ENCODE data around the gene TIPIN. TPM values are rescaled to one million over a fixed set of nuclear protein-coding genes. Genes with fewer than 3 reads are reported as not detected.
A peak's percentile ranks its signal among the peaks of the same experiment; 100 is the strongest.
"Not testable (repeated sequence)": the region's sequence is repeated elsewhere in the genome, so short reads cannot be mapped to it uniquely, and the experiment has no call there.

Gene TIPIN
- total and polyA plus RNA-seq, 4 experiments from 2014 or later: 5.0 to 9.0 (median 6.4) TPM

DNA sequence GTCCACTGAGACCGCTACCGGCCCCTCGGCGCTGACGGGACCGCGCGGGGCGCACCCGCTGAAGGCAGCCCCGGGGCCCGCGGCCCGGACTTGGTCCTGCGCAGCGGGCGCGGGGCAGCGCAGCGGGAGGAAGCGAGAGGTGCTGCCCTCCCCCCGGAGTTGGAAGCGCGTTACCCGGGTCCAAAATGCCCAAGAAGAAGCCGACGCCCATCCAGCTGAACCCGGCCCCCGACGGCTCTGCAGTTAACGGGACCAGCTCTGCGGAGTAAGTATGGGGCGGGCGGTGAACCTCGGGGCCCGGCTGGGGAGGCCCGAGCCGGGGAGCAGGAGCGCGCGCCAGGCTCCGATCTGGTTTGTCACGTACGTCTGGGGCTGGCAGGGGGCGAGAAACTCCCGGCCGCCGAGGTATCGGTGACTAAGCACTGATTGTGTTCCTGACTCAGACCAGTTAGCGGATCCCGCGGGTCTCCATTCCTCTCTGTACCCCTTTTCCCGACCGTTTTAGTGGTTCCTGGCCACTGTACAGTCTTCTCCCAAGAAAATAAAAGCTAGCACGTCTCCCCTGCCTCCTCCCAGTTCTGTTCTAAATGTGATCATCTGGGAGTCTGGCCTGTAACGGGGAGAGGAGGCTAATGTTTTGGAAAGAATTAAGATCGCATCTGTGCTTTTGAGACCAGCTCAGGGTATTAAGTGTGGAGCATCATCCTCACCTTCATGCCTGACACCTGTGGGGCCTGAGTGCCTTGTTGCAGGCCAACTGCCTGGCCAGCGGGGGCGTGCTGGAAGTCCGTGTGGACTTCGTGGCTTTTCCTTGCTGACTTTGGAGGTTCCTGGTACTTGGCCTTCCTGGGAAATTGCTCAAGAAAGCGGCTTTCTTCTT, 30.9 kb upstream of the TIPIN start:
- CTCF ChIA-PET (ENCODE audit: partially characterized antibody): interaction anchor here (0.5 to 6.6 kb wide), 15 partner anchors 8 to 120 kb away, joined by 3 to 119 read pairs (median 4); partner anchors contain the start of genes RPL4, SNAPC5, TIPIN and ZWILCH
- H3K27ac ChIP-seq (ENCODE audit: low read depth, low read length): peak overlapping the region; percentile 83
- H3K4me1 ChIP-seq (ENCODE audit: insufficient read depth, low read length): peaks cover 48% of the 10 kb centered on the region
- Mint-ChIP-seq H3K36me3 (peaks cover 7 to 10% of the 10 kb centered on the region in 2 donors), H3K27ac (peak overlapping the region; percentile 78 to 95 (median 92)), H3K4me3 (peak overlapping the region; percentile 90 to 98 (median 95)), H3K4me1 (peaks cover 44 to 67% (median 57%) of the 10 kb centered on the region in 4 donors), H3K27me3 (no peaks in the 10 kb centered on the region), H3K9me3 (no peaks in the 10 kb centered on the region)
- intact Hi-C loops (cut with micrococcal nuclease): loop anchor here (5.0 kb wide), 2 partner anchors 40 to 95 kb away; partner anchors contain the start of gene DIS3L
- peak overlapping the region; percentile 71 to 96 for H3K4me3 ChIP-seq (ENCODE audit: low read length in 2 of 2)
- H3K27me3 ChIP-seq (ENCODE audit: insufficient read depth, low read length): no peaks in the 10 kb centered on the region
- DNase-seq: peak in 3 of 5 donors; percentile 49 to 83 (median 54)
- POLR2A ChIA-PET (ENCODE audit: partially characterized antibody): interaction anchor here (0.9 to 9.0 kb wide), 18 partner anchors 9 to 117 kb away, joined by 3 to 119 read pairs (median 9); partner anchors contain the start of genes DIS3L, RPL4, SNAPC5 and TIPIN
- no peaks in the 10 kb centered on the region for H3K36me3 ChIP-seq (ENCODE audit: insufficient read depth, low read length)
- no peaks in the 10 kb centered on the region for H3K9me3 ChIP-seq (ENCODE audit: control insufficient read depth in 1 of 2, low read length in 2 of 2)

DNA sequence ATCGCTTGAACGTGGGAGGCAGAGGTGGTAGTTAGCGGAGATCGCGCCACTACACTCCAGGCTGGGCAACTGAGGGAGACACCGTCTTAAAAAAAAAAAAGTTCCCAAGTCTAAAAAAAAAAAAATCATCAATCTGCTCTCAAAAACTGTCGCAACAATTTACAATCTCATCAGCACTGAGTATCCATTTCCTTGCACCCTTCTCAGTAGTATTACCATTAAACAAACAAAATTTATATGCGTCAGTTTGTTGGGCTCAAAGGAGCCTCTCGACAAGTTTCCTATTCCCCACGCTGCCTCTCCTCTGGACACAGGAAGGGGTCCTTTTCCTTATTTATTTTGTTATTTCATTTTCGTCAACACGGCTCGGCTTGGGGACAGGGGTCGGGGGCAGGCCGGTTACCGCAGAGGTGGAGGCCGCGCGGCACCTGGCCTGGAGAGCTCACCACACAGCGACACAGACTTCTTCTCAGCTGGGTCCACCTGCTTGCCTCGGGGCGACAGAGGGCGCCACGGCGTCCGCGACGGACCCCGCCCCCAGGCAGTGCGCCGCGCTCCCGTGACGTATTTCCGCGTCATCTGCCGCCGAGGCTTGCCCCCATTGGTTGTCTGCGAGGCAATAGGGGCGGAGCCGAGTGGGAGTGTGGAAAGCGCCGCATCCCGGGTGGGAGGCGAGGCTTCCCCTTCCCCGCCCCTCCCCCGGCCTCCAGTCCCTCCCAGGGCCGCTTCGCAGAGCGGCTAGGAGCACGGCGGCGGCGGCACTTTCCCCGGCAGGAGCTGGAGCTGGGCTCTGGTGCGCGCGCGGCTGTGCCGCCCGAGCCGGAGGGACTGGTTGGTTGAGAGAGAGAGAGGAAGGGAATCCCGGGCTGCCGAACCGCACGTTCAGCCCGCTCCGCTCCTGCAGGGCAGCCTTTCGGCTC, 30.0 kb upstream of the TIPIN start, which contains the start of gene MAP2K1:
Gene MAP2K1, plus strand, starts transcription at position 709 of the 920 bp plus-strand sequence. CDS start 436 bp downstream, outside the sequence.
- intact Hi-C loops (cut with micrococcal nuclease): loop anchor here (1.0 to 5.0 kb wide), 5 partner anchors 30 to 119 kb away; partner anchors contain the start of genes DIS3L, SNAPC5, TIPIN and ZWILCH
- peaks cover 3 to 10% of the 10 kb centered on the region in 2 donors for H3K36me3 Mint-ChIP-seq
- Histone ChIP-seq H3K9me3 (ENCODE audit: control insufficient read depth in 1 of 2, low read length in 2 of 2) (no peaks in the 10 kb centered on the region), H3K36me3 (ENCODE audit: insufficient read depth, low read length) (no peaks in the 10 kb centered on the region), H3K4me1 (ENCODE audit: insufficient read depth, low read length) (peaks cover 38% of the 10 kb centered on the region), H3K27ac (ENCODE audit: low read depth, low read length) (peak within 1 kb of the TSS; percentile 83), H3K4me3 (ENCODE audit: low read length in 2 of 2) (peak within 1 kb of the TSS; percentile 71 to 96), H3K27me3 (ENCODE audit: insufficient read depth, low read length) (no peaks in the 10 kb centered on the region)
- DNase-seq: peak; percentile 97 to 98 (median 98)
- H3K27me3 Mint-ChIP-seq: no peaks in the 10 kb centered on the region
- CTCF ChIA-PET (ENCODE audit: partially characterized antibody): interaction anchor here (0.5 to 6.6 kb wide), 22 partner anchors 9 to 121 kb away, joined by 3 to 119 read pairs (median 4); partner anchors contain the start of genes RPL4, SNAPC5, TIPIN and ZWILCH
- H3K4me1 Mint-ChIP-seq: peaks cover 38 to 58% (median 48%) of the 10 kb centered on the region in 4 donors
- H3K27ac Mint-ChIP-seq: peak within 1 kb of the TSS; percentile 78 to 100 (median 99)
- POLR2A ChIA-PET (ENCODE audit: partially characterized antibody): interaction anchor here (0.9 to 9.0 kb wide), 18 partner anchors 10 to 120 kb away, joined by 3 to 119 read pairs (median 9); partner anchors contain the start of genes DIS3L, RPL4, SNAPC5 and TIPIN
- H3K9me3 Mint-ChIP-seq: no peaks in the 10 kb centered on the region
- peak within 1 kb of the TSS; percentile 95 to 100 (median 98) for H3K4me3 Mint-ChIP-seq

DNA sequence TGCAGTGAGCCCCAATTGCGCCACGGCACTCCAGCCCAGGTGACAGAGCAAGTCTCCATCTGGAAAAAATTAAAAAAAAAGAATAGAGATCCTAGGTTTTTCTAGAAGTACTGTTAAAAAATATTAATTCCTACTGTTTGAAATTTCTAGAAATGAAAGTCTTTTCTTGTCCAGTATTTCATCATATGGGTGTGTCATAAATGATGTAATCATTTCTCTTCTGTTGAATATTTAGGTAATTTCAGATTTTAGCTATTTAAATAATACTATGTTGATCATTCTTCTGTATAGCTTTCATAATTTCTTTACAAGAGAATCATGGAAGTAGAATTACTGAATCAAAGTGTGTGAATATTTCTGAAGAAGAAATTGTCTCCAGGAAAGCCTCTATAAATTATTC, 24.9 kb upstream of the TIPIN start:
- H3K4me3 ChIP-seq (ENCODE audit: low read length in 2 of 2); H3K27me3 ChIP-seq (ENCODE audit: insufficient read depth, low read length); DNase-seq; H3K4me1 ChIP-seq (ENCODE audit: insufficient read depth, low read length); H3K36me3 ChIP-seq (ENCODE audit: insufficient read depth, low read length); CTCF ChIA-PET (ENCODE audit: partially characterized antibody); H3K27ac ChIP-seq (ENCODE audit: low read depth, low read length); H3K27me3 Mint-ChIP-seq; H3K27ac Mint-ChIP-seq; H3K9me3 ChIP-seq (ENCODE audit: control insufficient read depth in 1 of 2, low read length in 2 of 2); H3K36me3 Mint-ChIP-seq; H3K4me3 Mint-ChIP-seq; H3K9me3 Mint-ChIP-seq; intact Hi-C loops (cut with micrococcal nuclease): not testable (repeated sequence)
- POLR2A ChIA-PET (ENCODE audit: partially characterized antibody): interaction anchor here (0.8 kb wide), 1 partner anchor 117 kb away, joined by 3 read pairs; no protein-coding TSS in a partner anchor
- peaks cover 7 to 17% (median 10%) of the 10 kb centered on the region in 4 donors for H3K4me1 Mint-ChIP-seq

DNA sequence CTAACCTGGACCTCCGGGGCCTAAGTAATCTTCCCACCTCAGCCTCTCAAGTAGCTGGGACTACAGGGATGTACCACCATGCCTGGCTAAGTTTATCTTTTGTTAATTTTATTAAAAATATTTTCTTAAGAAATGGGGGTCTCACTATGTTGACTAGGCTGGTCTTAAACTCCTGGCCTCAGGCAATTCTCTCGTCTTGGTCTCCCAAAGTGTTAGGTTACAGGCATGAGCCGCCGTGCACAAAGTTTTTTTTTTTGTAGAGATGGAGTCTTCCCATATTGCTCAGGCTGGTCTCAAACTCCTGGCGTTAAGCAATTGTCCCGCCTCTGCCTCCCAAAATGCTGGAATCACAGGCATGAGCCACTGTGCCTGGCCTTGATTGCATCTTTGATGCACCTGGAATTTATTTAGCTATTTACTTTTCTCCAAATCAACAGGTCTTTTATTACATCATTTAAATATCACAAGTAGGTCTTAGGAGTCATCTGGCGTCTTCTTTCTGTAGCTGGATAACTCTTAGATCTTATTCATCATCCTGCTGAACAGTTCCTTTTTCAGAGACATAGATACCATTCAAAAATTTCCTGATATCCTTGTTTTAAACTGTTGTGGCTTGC, 22.4 kb upstream of the TIPIN start:
- H3K4me1 ChIP-seq (ENCODE audit: insufficient read depth, low read length): no peaks in the 10 kb centered on the region
- intact Hi-C loops (cut with micrococcal nuclease): no loop called here
- no peaks in the 10 kb centered on the region for H3K27me3 Mint-ChIP-seq
- ChIA-PET POLR2A (ENCODE audit: partially characterized antibody) (no interaction called here), CTCF (ENCODE audit: partially characterized antibody) (interaction anchor here (1.2 kb wide), 1 partner anchor 119 kb away, joined by 3 read pairs; the partner anchor contains the start of gene SNAPC5)
- H3K36me3 Mint-ChIP-seq: no peaks in the 10 kb centered on the region
- peaks cover 0 to 2% (median 0%) of the 10 kb centered on the region in 4 donors for H3K4me1 Mint-ChIP-seq
- no peaks in the 10 kb centered on the region for H3K9me3 ChIP-seq (ENCODE audit: control insufficient read depth in 1 of 2, low read length in 2 of 2)
- no peak overlapping the region for H3K4me3 ChIP-seq (ENCODE audit: low read length in 2 of 2)
- peak overlapping the region in 1 of 7 donors; percentile 35 for H3K27ac Mint-ChIP-seq
- no peaks in the 10 kb centered on the region for H3K36me3 ChIP-seq (ENCODE audit: insufficient read depth, low read length)
- H3K4me3 Mint-ChIP-seq: no peak overlapping the region
- no peak for DNase-seq
- H3K9me3 Mint-ChIP-seq: peaks cover 0 to 10% (median 1%) of the 10 kb centered on the region in 8 donors
- H3K27me3 ChIP-seq (ENCODE audit: insufficient read depth, low read length): no peaks in the 10 kb centered on the region
- no peak overlapping the region for H3K27ac ChIP-seq (ENCODE audit: low read depth, low read length)

DNA sequence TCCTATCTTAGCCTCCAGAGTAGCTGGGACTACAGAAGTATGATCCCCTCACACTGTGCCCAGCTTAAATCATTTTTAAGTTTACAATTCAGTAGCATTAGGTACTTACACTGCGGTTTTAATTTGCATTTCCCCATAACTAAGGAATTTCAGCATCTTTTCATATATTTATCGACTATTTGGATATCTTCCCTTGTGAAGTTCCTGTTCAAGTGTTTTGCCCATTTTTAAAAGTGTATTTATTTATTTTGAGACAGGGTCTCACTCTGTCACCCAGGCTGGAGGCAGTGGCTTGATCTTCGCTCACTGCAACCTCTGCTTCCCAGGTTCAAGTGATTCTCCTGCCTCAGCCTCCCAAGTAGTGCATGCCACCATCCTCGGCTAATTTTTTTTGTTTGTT, 17.7 kb upstream of the TIPIN start:
- H3K36me3 ChIP-seq (ENCODE audit: insufficient read depth, low read length): no peaks in the 10 kb centered on the region
- DNase-seq: no peak
- ChIA-PET POLR2A (ENCODE audit: partially characterized antibody) (interaction anchor here (6.0 kb wide), 1 partner anchor 13 kb away, joined by 28 read pairs; the partner anchor contains the start of gene MAP2K1), CTCF (ENCODE audit: partially characterized antibody) (interaction anchor here (1.2 kb wide), 1 partner anchor 12 kb away, joined by 3 read pairs; the partner anchor contains the start of gene MAP2K1)
- Mint-ChIP-seq H3K27ac (no peak overlapping the region), H3K4me3 (no peak overlapping the region), H3K9me3 (peaks cover 0 to 10% (median 1%) of the 10 kb centered on the region in 8 donors), H3K36me3 (no peaks in the 10 kb centered on the region), H3K27me3 (no peaks in the 10 kb centered on the region), H3K4me1 (peaks cover 9 to 20% (median 13%) of the 10 kb centered on the region in 4 donors)
- intact Hi-C loops (cut with micrococcal nuclease): no loop called here
- no peak overlapping the region for H3K27ac ChIP-seq (ENCODE audit: low read depth, low read length)
- H3K4me3 ChIP-seq (ENCODE audit: low read length in 2 of 2): no peak overlapping the region
- no peaks in the 10 kb centered on the region for H3K27me3 ChIP-seq (ENCODE audit: insufficient read depth, low read length)
- H3K9me3 ChIP-seq (ENCODE audit: control insufficient read depth in 1 of 2, low read length in 2 of 2): no peaks in the 10 kb centered on the region
- H3K4me1 ChIP-seq (ENCODE audit: insufficient read depth, low read length): peaks cover 11% of the 10 kb centered on the region

Data from CD4-positive, alpha-beta memory T cell (primary cell).